IMR-90 (cell line): ENCODE results near the gene DNAH17. TPM values are rescaled to one million over a fixed set of nuclear protein-coding genes. Genes with fewer than 3 reads are reported as not detected.

Experiments used
- ATAC-seq: fragments of 200-7000 bp; cut with Tn5 transposase; 2 replicates; pipeline ENCODE4 v1.9.1; 2020; ENCODE audit warnings: low read depth, mild to moderate bottlenecking, moderate library complexity
- BruUV-seq: library from RNA; stranded (reverse); fragments of 400-500 nt; replicated peaks from 2 replicates; lab custom pipeline; 2021; lab: Mats Ljungman, UMichigan
- CTCF ChIA-PET: fragments of 300-600 bp; formaldehyde crosslinking; extraction: SDS; loops from one replicate; lab custom pipeline; 2021; ENCODE audit warnings: antibody characterized with exemption; lab: Yijun Ruan, JAX
- POLR2A ChIA-PET: fragments of 300-600 bp; sonication (Branson Sonifier 250); formaldehyde crosslinking; loops from one replicate; lab custom pipeline; 2022; ENCODE audit warnings: antibody characterized with exemption; ENCODE audit not compliant: unreplicated experiment; lab: Charles Lee
- DNase-seq: peaks from one replicate; pipeline ENCODE4 v3.0.0; 2013
- H2AFZ ChIP-seq: replicated peaks from 2 replicates; pipeline ENCODE3; 2013; ENCODE audit warnings: low read length, mild to moderate bottlenecking; ENCODE audit not compliant: poor library complexity
- H2AK5ac ChIP-seq: 2 replicates; pipeline ENCODE4 v1.6.1; 2013; ENCODE audit warnings: low read depth, low read length, inconsistent platforms
- H2AK9ac ChIP-seq: replicated peaks from 2 replicates; pipeline ENCODE3; 2013; ENCODE audit warnings: mild to moderate bottlenecking, low read depth, low read length, moderate library complexity; ENCODE audit not compliant: poor library complexity
- H2BK120ac ChIP-seq: 2 replicates; pipeline ENCODE4 v1.6.1; 2013; ENCODE audit warnings: low read depth, low read length, inconsistent platforms
- H2BK15ac ChIP-seq: 3 replicates; pipeline ENCODE4 v1.6.1; 2013; ENCODE audit warnings: low read depth, low read length, inconsistent platforms
- H2BK20ac ChIP-seq: 2 replicates; pipeline ENCODE4 v1.6.1; 2013; ENCODE audit warnings: low read depth, mild to moderate bottlenecking, inconsistent platforms, low read length, moderate library complexity
- H2BK5ac ChIP-seq: 2 replicates; pipeline ENCODE4 v1.6.1; 2013; ENCODE audit warnings: mild to moderate bottlenecking, low read depth, low read length, inconsistent platforms; ENCODE audit not compliant: poor library complexity, severe bottlenecking
- H3K14ac ChIP-seq: replicated peaks from 2 replicates; pipeline ENCODE4 v1.6.1; 2013; ENCODE audit warnings: low read depth, low read length, inconsistent platforms
- H3K18ac ChIP-seq: 2 replicates; pipeline ENCODE4 v1.6.1; 2013; ENCODE audit warnings: low read depth, low read length, control low read depth
- H3K23ac ChIP-seq: 2 replicates; pipeline ENCODE4 v1.6.1; 2013; ENCODE audit warnings: low read depth, low read length, inconsistent platforms
- H3K27ac ChIP-seq: 2 replicates; pipeline ENCODE4 v1.5.1; 2013; ENCODE audit warnings: mild to moderate bottlenecking, control low read depth, low read length; ENCODE audit not compliant: insufficient read depth
- H3K27me3 ChIP-seq: 2 replicates; pipeline ENCODE4 v1.6.1; 2013; ENCODE audit warnings: low read length; ENCODE audit not compliant: control insufficient read depth, insufficient read depth
- H3K36me3 ChIP-seq: 2 replicates; pipeline ENCODE4 v1.6.1; 2013; ENCODE audit warnings: low read length, mixed read lengths; ENCODE audit not compliant: control insufficient read depth, insufficient read depth
- H3K4ac ChIP-seq: 2 replicates; pipeline ENCODE4 v1.6.1; 2013; ENCODE audit warnings: low read depth, low read length, inconsistent platforms
- H3K4me1 ChIP-seq: 2 replicates; pipeline ENCODE4 v1.6.1; 2013; ENCODE audit warnings: low read length, mixed read lengths; ENCODE audit not compliant: control insufficient read depth, insufficient read depth
- H3K4me2 ChIP-seq: 2 replicates; pipeline ENCODE4 v1.6.1; 2013; ENCODE audit warnings: low read depth, mild to moderate bottlenecking, control low read depth, low read length, moderate library complexity
- H3K4me3 ChIP-seq: 2 replicates; pipeline ENCODE4 v1.5.1; 2013; ENCODE audit warnings: low read depth, mild to moderate bottlenecking, control low read depth, low read length, moderate library complexity; ENCODE audit not compliant: insufficient read depth
- H3K56ac ChIP-seq: 2 replicates; pipeline ENCODE4 v1.6.1; 2013; ENCODE audit warnings: low read length, inconsistent platforms; ENCODE audit not compliant: insufficient read depth; ENCODE audit errors: extremely low read depth
- H3K79me1 ChIP-seq, 2 experiments: 2 replicates each; pipeline ENCODE4 v1.6.1; 2013; ENCODE audit warnings: low read length in 2 of 2, inconsistent platforms in 1 of 2, low read depth in 1 of 2
- H3K9ac ChIP-seq: 2 replicates; pipeline ENCODE4 v1.6.1; 2013; ENCODE audit warnings: low read depth, low read length, control low read depth
- H3K9me1 ChIP-seq: 2 replicates; pipeline ENCODE4 v1.6.1; 2013; ENCODE audit warnings: low read length, inconsistent platforms; ENCODE audit not compliant: insufficient read depth
- H3K9me3 ChIP-seq: 2 replicates; pipeline ENCODE4 v1.6.1; 2013; ENCODE audit warnings: low read length; ENCODE audit not compliant: control insufficient read depth, insufficient read depth
- H4K20me1 ChIP-seq: 2 replicates; pipeline ENCODE4 v1.6.1; 2013; ENCODE audit warnings: low read length, inconsistent platforms; ENCODE audit not compliant: insufficient read depth
- H4K5ac ChIP-seq: 2 replicates; pipeline ENCODE4 v1.6.1; 2013; ENCODE audit warnings: mild to moderate bottlenecking, low read depth, low read length, control low read depth
- H4K8ac ChIP-seq, 2 experiments: 2 replicates each; pipeline ENCODE4 v1.6.1; 2013; ENCODE audit warnings: low read depth in 2 of 2, low read length in 2 of 2, control low read depth in 1 of 2, inconsistent platforms in 1 of 2
- H4K91ac ChIP-seq: 2 replicates; pipeline ENCODE4 v1.6.1; 2013; ENCODE audit warnings: low read depth, low read length, inconsistent platforms; ENCODE audit not compliant: insufficient read depth
- BHLHE40 ChIP-seq: fragments of 150-350 bp; IDR thresholded peaks from 2 replicates; pipeline ENCODE4 v1.6.1; 2016; ENCODE audit warnings: mild to moderate bottlenecking, low read depth, low read length
- CHD1 ChIP-seq: IDR thresholded peaks from 2 replicates; pipeline ENCODE4 v1.6.1; 2012; ENCODE audit warnings: low read depth, low read length, improper control_type of control experiment
- ELK1 ChIP-seq: fragments of 150-350 bp; IDR thresholded peaks from 2 replicates; pipeline ENCODE4 v1.6.1; 2016; ENCODE audit warnings: low read depth, mild to moderate bottlenecking, low read length, moderate library complexity, borderline replicate concordance
- FOS ChIP-seq: fragments of 150-350 bp; IDR thresholded peaks from 2 replicates; pipeline ENCODE4 v1.6.1; 2016; ENCODE audit warnings: low read depth, low read length
- MAFK ChIP-seq: IDR thresholded peaks from 2 replicates; pipeline ENCODE4 v1.6.1; 2012; ENCODE audit warnings: low read depth, low read length, improper control_type of control experiment
- MAZ ChIP-seq: IDR thresholded peaks from 2 replicates; pipeline ENCODE4 v1.6.1; 2012; ENCODE audit warnings: low read depth, mild to moderate bottlenecking, low read length, improper control_type of control experiment, moderate library complexity, borderline replicate concordance
- MXI1 ChIP-seq: IDR thresholded peaks from 2 replicates; pipeline ENCODE4 v1.6.1; 2012; ENCODE audit warnings: low read depth, mild to moderate bottlenecking, low read length, moderate library complexity, borderline replicate concordance
- NFE2L2 ChIP-seq: fragments of 150-350 bp; IDR thresholded peaks from 2 replicates; pipeline ENCODE4 v1.6.1; 2016; ENCODE audit warnings: low read depth, mild to moderate bottlenecking, low read length
- POLR2A ChIP-seq: IDR thresholded peaks from 2 replicates; pipeline ENCODE4 v1.6.1; 2012; ENCODE audit warnings: mild to moderate bottlenecking, low read depth, low read length
- RAD21 ChIP-seq: IDR thresholded peaks from 2 replicates; pipeline ENCODE4 v1.6.1; 2012; ENCODE audit warnings: low read length, improper control_type of control experiment
- RFX5 ChIP-seq: IDR thresholded peaks from 2 replicates; pipeline ENCODE4 v1.8.0; 2012; ENCODE audit warnings: low read depth, mild to moderate bottlenecking, low read length, moderate library complexity
- WGBS, 2 experiments: methylation state at CpG; one replicate each; pipeline versions ENCODE4 v1.1.5 to v1.1.7; 2013; ENCODE audit warnings: missing lambda C conversion rate in 2 of 2; ENCODE audit not compliant: insufficient read length in 1 of 2; ENCODE audit errors: extremely low coverage in 2 of 2; 5-methylcytosine and 5-hydroxymethylcytosine counted together
- dilution Hi-C: fragments of 300-500 bp; cut with HindIII; formaldehyde crosslinking; loops from one replicate; pipeline ENCODE4 v1.14.3; 2018; ENCODE audit warnings: low sequenced_read_pairs; ENCODE audit not compliant: unreplicated experiment
- in situ Hi-C: fragments of 300-500 bp; cut with MboI; formaldehyde crosslinking; loops from 3 replicates; pipeline ENCODE4 v1.14.3; 2019; ENCODE audit warnings: low sequenced_read_pairs, inconsistent platforms, mixed read lengths
- intact Hi-C: fragments of 100-400 bp; cut with micrococcal nuclease; formaldehyde crosslinking; loops from 2 replicates; pipeline ENCODE4 v1.10.0; 2022
- polyA plus RNA-seq, 3 experiments: library from polyadenylated mRNA; depleted of rRNA; stranded (reverse); fragments of >200 nt; gene quantifications; 2 replicates each; pipeline ENCODE4 v1.2.3, GENCODE V29; 2012; ENCODE audit warnings: low replicate concordance in 1 of 3
- total RNA-seq: library from RNA; depleted of rRNA; stranded (reverse); fragments of >200 nt; gene quantifications from 2 replicates; pipeline ENCODE4 v1.2.3, GENCODE V29; 2012
- TF ChIP-seq, protein P1 (sequence below): fragments of 150-350 bp; IDR thresholded peaks from 2 replicates; pipeline ENCODE4 v1.6.1; 2017; ENCODE audit warnings: mild to moderate bottlenecking, antibody characterized with exemption, low read length, low read depth

The DNAH17 gene
- total and polyA plus RNA-seq, 2 of the 4 experiments (the other 2 are of a cell fraction), result not detected

GRCh38 chr17:78618264-78619066 lies 41.3 kb upstream of the DNAH17 start (continued):
- TF ChIP-seq BHLHE40, result no peak

DNA sequence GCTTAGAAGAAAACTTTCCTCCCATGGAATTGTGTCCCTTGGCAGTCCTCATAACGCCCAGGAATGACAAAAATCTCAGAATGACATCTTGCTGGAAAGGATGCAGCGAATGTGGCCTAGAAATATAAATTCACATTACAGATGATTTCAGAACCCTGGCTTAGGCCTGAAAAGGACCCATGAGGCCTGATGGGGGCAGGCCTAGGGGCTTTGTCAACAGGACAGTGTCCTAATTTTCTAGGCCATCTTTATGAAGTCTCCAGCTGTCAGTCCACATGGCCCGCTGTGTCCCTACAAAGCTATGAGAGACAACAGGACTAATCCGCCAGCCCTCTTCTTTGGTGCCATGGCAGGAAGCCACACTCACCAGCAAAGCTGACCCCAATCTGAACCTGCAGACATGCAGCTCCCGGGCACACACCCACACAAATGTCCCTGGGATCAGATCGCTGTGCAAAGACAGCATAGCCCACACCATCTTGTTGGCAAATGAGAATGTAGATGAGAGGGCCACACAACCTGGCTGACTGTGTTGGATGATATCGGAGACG lies 40.4 kb upstream of the DNAH17 start:
- H3K4me3 ChIP-seq, result no peak overlapping the region
- no peaks in the 10 kb centered on the region for H3K79me1 ChIP-seq
- WGBS, 2 experiments, result 100% methylated on average over 2 of the region's 8 CpGs; no CpG with 5 or more reads in 1 of the 2 experiments
- H3K14ac ChIP-seq, result no peak overlapping the region
- peaks cover 2% of the 10 kb centered on the region for H3K27me3 ChIP-seq
- no peak overlapping the region for H4K91ac ChIP-seq
- H2BK5ac ChIP-seq, result no peak overlapping the region
- ChIA-PET POLR2A (no interaction called here), CTCF (interaction anchor here (1.2 kb wide), 1 partner anchor 90 kb away, joined by 3 read pairs; no protein-coding TSS in a partner anchor)
- in situ Hi-C loops, result no loop called here
- TF ChIP-seq MAZ (no peak), POLR2A (no peak), ELK1 (no peak), NFE2L2 (no peak), MAFK (no peak), CHD1 (no peak), RFX5 (no peak), FOS (no peak), BHLHE40 (no peak), RAD21 (no peak), MXI1 (no peak)
- TF ChIP-seq, protein P1, sequence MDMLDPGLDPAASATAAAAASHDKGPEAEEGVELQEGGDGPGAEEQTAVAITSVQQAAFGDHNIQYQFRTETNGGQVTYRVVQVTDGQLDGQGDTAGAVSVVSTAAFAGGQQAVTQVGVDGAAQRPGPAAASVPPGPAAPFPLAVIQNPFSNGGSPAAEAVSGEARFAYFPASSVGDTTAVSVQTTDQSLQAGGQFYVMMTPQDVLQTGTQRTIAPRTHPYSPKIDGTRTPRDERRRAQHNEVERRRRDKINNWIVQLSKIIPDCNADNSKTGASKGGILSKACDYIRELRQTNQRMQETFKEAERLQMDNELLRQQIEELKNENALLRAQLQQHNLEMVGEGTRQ, result no peak
- ATAC-seq (peak; percentile 21; the same call in 1 of the 2 replicates), DNase-seq (no peak)
- H2AK5ac ChIP-seq, result no peak overlapping the region
- H3K9me1 ChIP-seq, result no peaks in the 10 kb centered on the region
- no peak overlapping the region for H3K23ac ChIP-seq
- no peak overlapping the region for H2BK120ac ChIP-seq
- H4K20me1 ChIP-seq, result no peaks in the 10 kb centered on the region
- intact Hi-C loops, result no loop called here
- peak overlapping the region; percentile 0 for H2AFZ ChIP-seq
- peak overlapping the region; percentile 1; the same call in 1 of the 2 replicates for H3K18ac ChIP-seq
- no peak overlapping the region for H3K4me2 ChIP-seq
- H2AK9ac ChIP-seq, result no peak overlapping the region
- dilution Hi-C loops, result no loop called here
- H3K27ac ChIP-seq, result no peak overlapping the region
- peaks cover 9% of the 10 kb centered on the region for H3K4me1 ChIP-seq
- H3K9me3 ChIP-seq, result no peaks in the 10 kb centered on the region
- H2BK15ac ChIP-seq, result no peak overlapping the region
- no peak overlapping the region for H4K8ac ChIP-seq
- H3K36me3 ChIP-seq, result no peaks in the 10 kb centered on the region
- BruUV-seq, result no TSS peak
- no peak overlapping the region for H3K56ac ChIP-seq
- H2BK20ac ChIP-seq, result no peak overlapping the region
- no peak overlapping the region for H3K4ac ChIP-seq
- no peak overlapping the region for H3K9ac ChIP-seq
- no peak overlapping the region for H4K5ac ChIP-seq
